Measurements from ENCODE around the gene PDE7B.

GRCh38 chr6:136201732-136202131, 350.2 kb downstream of the PDE7B start:
- TF ChIP-seq POLR2A (IDR thresholded peaks at IDR 0.05; ENCODE audit: low read depth, low read length) (no peak), SPI1 (IDR thresholded peaks at IDR 0.05; ENCODE audit: low read depth, low read length) (no peak), POLR2AphosphoS5 (IDR thresholded peaks at IDR 0.05; ENCODE audit: low read depth, low read length) (no peak), TAF1 (IDR thresholded peaks at IDR 0.05; ENCODE audit: low read depth, low read length) (no peak), POU2F2 (IDR thresholded peaks at IDR 0.05; ENCODE audit: low read depth, low read length) (no peak)
